ENCODE results near the gene CLIC5.
A peak's percentile ranks its signal among the peaks of the same experiment; 100 is the strongest.

CLIC5 gene

GRCh38 chr6:45964300-45964699 lies 51.4 kb downstream of the CLIC5 start:
- no peak for DNase-seq (ENCODE audit: low read depth in 3 of 3)

GRCh38 chr6:45963896-45964295 lies 51.8 kb downstream of the CLIC5 start:
- no peak for DNase-seq (ENCODE audit: low read depth in 3 of 3)

GRCh38 chr6:45961125-45961524 lies 54.5 kb downstream of the CLIC5 start:
- DNase-seq (ENCODE audit: low read depth in 3 of 3) = no peak

- no peak for DNase-seq (ENCODE audit: low read depth in 3 of 3)
Measured at GRCh38 chr6:45959534-45960145, 56.0 kb downstream of the CLIC5 start.

GRCh38 chr6:45956663-45957062 lies 59.0 kb downstream of the CLIC5 start:
- DNase-seq (ENCODE audit: low read depth in 3 of 3) = no peak

GRCh38 chr6:45956176-45956575 lies 59.5 kb downstream of the CLIC5 start:
- DNase-seq (ENCODE audit: low read depth in 3 of 3) = no peak

GRCh38 chr6:45955597-45955996 lies 60.1 kb downstream of the CLIC5 start:
- DNase-seq (ENCODE audit: low read depth in 3 of 3) = no peak

- no peak for DNase-seq (ENCODE audit: low read depth in 3 of 3)
Measured at GRCh38 chr6:45952546-45952945, 63.1 kb downstream of the CLIC5 start.

GRCh38 chr6:45952168-45952529 lies 63.5 kb downstream of the CLIC5 start:
- no peak for DNase-seq (ENCODE audit: low read depth in 3 of 3)

- DNase-seq (ENCODE audit: low read depth in 3 of 3) = no peak
Measured at GRCh38 chr6:45951321-45952167, 64.1 kb downstream of the CLIC5 start.

- DNase-seq (ENCODE audit: low read depth in 3 of 3) = no peak
Measured at GRCh38 chr6:45949256-45949655, 66.4 kb downstream of the CLIC5 start.

- no peak for DNase-seq (ENCODE audit: low read depth in 3 of 3)
Measured at GRCh38 chr6:45947807-45948206, 67.9 kb downstream of the CLIC5 start.

GRCh38 chr6:45946887-45947286 lies 68.8 kb downstream of the CLIC5 start:
- DNase-seq (ENCODE audit: low read depth in 3 of 3) = no peak

GRCh38 chr6:45946352-45946751 lies 69.3 kb downstream of the CLIC5 start:
- no peak for DNase-seq (ENCODE audit: low read depth in 3 of 3)

GRCh38 chr6:45942953-45943352 lies 72.7 kb downstream of the CLIC5 start:
- DNase-seq (ENCODE audit: low read depth in 3 of 3) = no peak

GRCh38 chr6:45933855-45934254 lies 81.8 kb downstream of the CLIC5 start:
- DNase-seq (ENCODE audit: low read depth in 3 of 3) = no peak

GRCh38 chr6:45931232-45931631 lies 84.4 kb downstream of the CLIC5 start:
- DNase-seq (ENCODE audit: low read depth in 3 of 3) = no peak

- peak; percentile 25 to 47 (median 32) for DNase-seq (ENCODE audit: low read depth in 3 of 3)
Measured at GRCh38 chr6:45930420-45931040, 85.1 kb downstream of the CLIC5 start.

GRCh38 chr6:45929421-45930361 lies 86.0 kb downstream of the CLIC5 start:
- DNase-seq (ENCODE audit: low read depth in 3 of 3) = no peak

- no peak for DNase-seq (ENCODE audit: low read depth in 3 of 3)
Measured at GRCh38 chr6:45928721-45929305, 86.8 kb downstream of the CLIC5 start.
